DMS53 treated with DMSO at 0.1 percent for 48 hours (cell line): ENCODE results near the gene NTNG1.
A peak's percentile ranks its signal among the peaks of the same experiment; 100 is the strongest.

Source experiments
- DNase-seq: peaks from one replicate; lab custom pipeline; 2025; ENCODE audit not compliant: unreplicated experiment; lab: John Stamatoyannopoulos, UW

NTNG1 gene

GRCh38 chr1:107254306-107254705 is 113.5 kb downstream of the NTNG1 start:
- DNase-seq, result no peak

GRCh38 chr1:107255469-107255868 is 114.6 kb downstream of the NTNG1 start:
- DNase-seq, result no peak

- no peak for DNase-seq
These were observed 121.8 kb downstream of the NTNG1 start for GRCh38 chr1:107262467-107263286.

- no peak for DNase-seq
These were observed 122.6 kb downstream of the NTNG1 start for GRCh38 chr1:107263291-107263915.

- no peak for DNase-seq
These were observed 123.2 kb downstream of the NTNG1 start for GRCh38 chr1:107264007-107264406.

- no peak for DNase-seq
These were observed 123.7 kb downstream of the NTNG1 start for GRCh38 chr1:107264561-107264960.

GRCh38 chr1:107267489-107267888 is 126.7 kb downstream of the NTNG1 start:
- DNase-seq, result no peak

- no peak for DNase-seq
These were observed 131.5 kb downstream of the NTNG1 start for GRCh38 chr1:107272321-107272720.

- DNase-seq, result no peak
These were observed 132.7 kb downstream of the NTNG1 start for GRCh38 chr1:107273515-107273914.

GRCh38 chr1:107274227-107274626 is 133.4 kb downstream of the NTNG1 start:
- DNase-seq, result no peak

GRCh38 chr1:107276247-107276646 is 135.4 kb downstream of the NTNG1 start:
- no peak for DNase-seq

GRCh38 chr1:107277022-107277421 is 136.2 kb downstream of the NTNG1 start:
- peak; percentile 32 for DNase-seq

GRCh38 chr1:107286125-107286524 is 145.3 kb downstream of the NTNG1 start:
- no peak for DNase-seq

- DNase-seq, result no peak
These were observed 151.1 kb downstream of the NTNG1 start for GRCh38 chr1:107291987-107292386.

- DNase-seq, result no peak
These were observed 153.2 kb downstream of the NTNG1 start for GRCh38 chr1:107293901-107294613.

- DNase-seq, result no peak
These were observed 153.8 kb downstream of the NTNG1 start for GRCh38 chr1:107294686-107295085.

- no peak for DNase-seq
These were observed 156.8 kb downstream of the NTNG1 start for GRCh38 chr1:107297681-107298080.

GRCh38 chr1:107298526-107298925 is 157.7 kb downstream of the NTNG1 start:
- no peak for DNase-seq

GRCh38 chr1:107299521-107299920 is 158.7 kb downstream of the NTNG1 start:
- no peak for DNase-seq

- no peak for DNase-seq
These were observed 169.1 kb downstream of the NTNG1 start for GRCh38 chr1:107309962-107310361.

GRCh38 chr1:107315652-107316051 is 174.8 kb downstream of the NTNG1 start:
- no peak for DNase-seq

GRCh38 chr1:107318932-107319331 is 178.1 kb downstream of the NTNG1 start:
- no peak for DNase-seq
